Glomerular visceral epithelial cell (primary cell): Measurements from ENCODE around the gene SFTPD.

Experiments used
- DNase-seq: peaks from one replicate; pipeline ENCODE4 v3.0.0-alpha.2; 2016; ENCODE audit errors: extremely low spot score

SFTPD gene

GRCh38 chr10:79944428-79945395, 4.2 kb downstream of the SFTPD start:
- DNase-seq: no peak

- no peak for DNase-seq
Observed at GRCh38 chr10:79943871-79944270, 5.0 kb downstream of the SFTPD start.

GRCh38 chr10:79942261-79943185, 6.4 kb downstream of the SFTPD start:
- no peak for DNase-seq

GRCh38 chr10:79941585-79942210, 7.2 kb downstream of the SFTPD start:
- no peak for DNase-seq

- DNase-seq: no peak
Observed at GRCh38 chr10:79941146-79941545, 7.8 kb downstream of the SFTPD start.

- DNase-seq: no peak
Observed at GRCh38 chr10:79940431-79940830, 8.5 kb downstream of the SFTPD start.

GRCh38 chr10:79939969-79940368, 8.9 kb downstream of the SFTPD start:
- DNase-seq: no peak

- DNase-seq: no peak
Observed at GRCh38 chr10:79938728-79939406, 10.0 kb downstream of the SFTPD start.

- no peak for DNase-seq
Observed at GRCh38 chr10:79937701-79938151, 11.2 kb downstream of the SFTPD start.

- DNase-seq: no peak
Observed at GRCh38 chr10:79936625-79937615, 12.0 kb downstream of the SFTPD start.

- DNase-seq: no peak
Observed at GRCh38 chr10:79933961-79934360, 14.9 kb downstream of the SFTPD start.

- DNase-seq: no peak
Observed at GRCh38 chr10:79932841-79933379, 16.0 kb downstream of the SFTPD start.

GRCh38 chr10:79932307-79932706, 16.6 kb downstream of the SFTPD start:
- no peak for DNase-seq

GRCh38 chr10:79930751-79931150, 18.2 kb downstream of the SFTPD start:
- DNase-seq: no peak

GRCh38 chr10:79930267-79930666, 18.6 kb downstream of the SFTPD start:
- no peak for DNase-seq

GRCh38 chr10:79929409-79929904, 19.4 kb downstream of the SFTPD start:
- peak; percentile 75 for DNase-seq

GRCh38 chr10:79928028-79928583, 20.8 kb downstream of the SFTPD start:
- no peak for DNase-seq

GRCh38 chr10:79927111-79927828, 21.6 kb downstream of the SFTPD start:
- no peak for DNase-seq

- DNase-seq: no peak
Observed at GRCh38 chr10:79926037-79926436, 22.9 kb downstream of the SFTPD start.
